Urinary bladder (tissue), 4 donors: Measurements from ENCODE around the gene PRKCZ. TPM values are rescaled to one million over a fixed set of nuclear protein-coding genes. Genes with fewer than 3 reads are reported as not detected.

Experiments used
- DNase-seq: peaks from one replicate; pipeline ENCODE4 v3.0.0-alpha.2; 2015; ENCODE audit errors: extremely low spot score
- H3K27ac ChIP-seq: one replicate; pipeline ENCODE4 v1.5.1; 2013; ENCODE audit warnings: low read depth, mild to moderate bottlenecking, moderate library complexity
- H3K36me3 ChIP-seq: one replicate; pipeline ENCODE4 v1.6.1; 2013; ENCODE audit warnings: mild to moderate bottlenecking, moderate library complexity; ENCODE audit not compliant: insufficient read depth
- H3K4me1 ChIP-seq: one replicate; pipeline ENCODE4 v1.6.1; 2013; ENCODE audit warnings: mild to moderate bottlenecking, moderate library complexity; ENCODE audit not compliant: insufficient read depth
- H3K4me3 ChIP-seq: one replicate; pipeline ENCODE4 v1.5.1; 2013; ENCODE audit warnings: low read depth, low read length
- WGBS: extraction: QIAGEN DNeasy Blood & Tissue Kit; methylation state at CpG from one replicate; pipeline ENCODE4 v1.1.7; 2013; 5-methylcytosine and 5-hydroxymethylcytosine counted together
- polyA plus RNA-seq: library from polyadenylated mRNA; stranded (reverse); fragments of 200-250 nt; gene quantifications from one replicate; pipeline ENCODE4 v1.2.3, GENCODE V29; 2013
- total RNA-seq: library from RNA; depleted of rRNA; stranded (reverse); fragments of >200 nt; gene quantifications from one replicate; pipeline ENCODE4 v1.2.3, GENCODE V29; 2014
- donor health status: healthy with polysubstance abuse.
- donor health status: healthy.

PRKCZ gene
- total and polyA plus RNA-seq, 2 donors: 6.3 to 6.6 TPM

DNA sequence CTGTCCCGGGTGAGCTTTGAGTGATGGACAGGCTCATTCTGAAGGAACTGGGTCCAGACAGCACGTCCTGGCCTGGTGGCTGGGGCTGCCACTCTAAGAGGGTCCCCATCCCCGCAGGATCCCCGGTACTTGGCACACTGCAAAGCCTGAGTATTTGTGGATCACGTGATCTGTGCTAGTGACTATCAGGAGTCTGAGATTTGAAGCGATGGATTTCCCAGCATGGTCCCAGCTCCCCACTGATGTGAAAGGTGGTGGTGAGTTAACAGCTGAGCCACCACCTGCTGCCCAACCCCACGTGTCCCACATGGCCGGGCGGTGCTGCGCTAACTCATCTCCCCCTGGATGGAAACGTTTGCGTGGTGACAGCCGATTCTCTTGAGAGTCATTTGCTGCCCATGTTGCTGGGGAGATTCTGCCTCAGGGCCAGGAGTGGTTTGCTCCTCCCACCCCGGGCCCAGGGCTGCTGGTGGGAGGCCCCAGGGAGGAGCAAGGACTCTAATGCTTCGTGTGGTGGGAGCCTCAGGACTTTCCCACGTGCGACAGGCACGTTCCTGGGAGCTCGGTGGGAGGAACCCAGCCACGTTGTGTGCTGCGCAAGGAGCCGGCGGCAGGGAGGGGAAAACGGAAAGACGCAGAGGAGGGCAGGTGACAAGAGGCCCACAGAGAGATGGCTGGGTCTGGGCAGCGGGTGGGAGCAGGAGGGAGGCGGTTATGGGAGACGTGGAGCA lies 129.2 kb downstream of the PRKCZ start:
- H3K36me3 ChIP-seq: no peaks in the 10 kb centered on the region
- no peak overlapping the region for H3K27ac ChIP-seq
- H3K4me1 ChIP-seq: no peaks in the 10 kb centered on the region
- WGBS: 71% methylated on average over 28 of the region's 28 CpGs
- no peak overlapping the region for H3K4me3 ChIP-seq
- DNase-seq: no peak

DNA sequence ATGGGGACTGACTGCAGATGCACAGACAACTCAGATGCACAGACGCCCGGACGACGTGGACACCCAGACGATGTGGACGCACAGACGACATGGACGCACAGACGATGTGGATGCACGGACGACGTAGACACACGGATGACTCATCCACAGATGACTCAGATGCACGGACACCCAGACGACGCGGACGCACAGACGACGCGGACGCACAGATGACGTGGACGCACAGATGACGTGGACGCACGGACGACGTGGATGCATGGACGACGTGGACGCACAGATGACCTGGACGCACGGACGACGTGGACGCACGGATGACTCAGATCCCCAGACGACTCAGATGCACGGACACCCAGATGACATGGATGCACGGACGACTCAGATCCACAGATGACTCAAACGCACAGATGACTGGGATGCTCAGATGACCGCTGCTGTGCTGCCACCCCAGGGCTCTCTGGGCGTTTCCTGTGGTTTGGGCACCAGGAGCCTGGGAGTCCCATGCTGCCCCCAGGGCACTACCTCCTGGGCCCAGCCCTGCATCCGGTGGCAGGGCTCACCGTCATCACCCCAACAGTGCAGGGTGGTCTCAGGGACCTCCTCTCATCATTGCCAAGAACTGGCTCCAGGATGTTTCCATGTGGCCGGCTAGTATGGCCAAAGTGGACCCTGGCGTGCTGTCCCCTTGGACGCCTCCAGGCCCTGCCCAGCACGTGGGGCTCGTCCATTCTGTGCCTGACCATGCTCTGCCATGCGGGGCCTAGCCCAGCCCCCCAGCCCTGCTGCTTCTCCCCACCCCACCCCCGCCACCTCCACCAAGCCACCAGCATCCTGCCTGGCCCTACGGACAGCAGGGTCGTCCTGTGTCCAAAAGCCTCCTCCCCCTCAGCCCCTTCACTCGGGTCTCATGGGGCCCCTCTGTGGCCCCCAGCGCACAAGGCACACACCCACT lies 130.4 kb downstream of the PRKCZ start:
- H3K36me3 ChIP-seq: no peaks in the 10 kb centered on the region
- H3K4me3 ChIP-seq: no peak overlapping the region
- DNase-seq: no peak
- H3K4me1 ChIP-seq: no peaks in the 10 kb centered on the region
- H3K27ac ChIP-seq: no peak overlapping the region
- WGBS: 90% methylated on average over 58 of the region's 58 CpGs

- Histone ChIP-seq H3K4me1 (no peaks in the 10 kb centered on the region), H3K27ac (no peak overlapping the region), H3K36me3 (no peaks in the 10 kb centered on the region), H3K4me3 (no peak overlapping the region)
- DNase-seq: no peak
- WGBS: 91% methylated on average over 14 of the region's 14 CpGs
These were observed 131.1 kb downstream of the PRKCZ start for GRCh38 chr1:2181271-2181670.

- Histone ChIP-seq H3K27ac (no peak overlapping the region), H3K4me1 (no peaks in the 10 kb centered on the region), H3K4me3 (no peak overlapping the region), H3K36me3 (no peaks in the 10 kb centered on the region)
- no peak for DNase-seq
- 93% methylated on average over 11 of the region's 11 CpGs for WGBS
These were observed 131.5 kb downstream of the PRKCZ start for GRCh38 chr1:2181752-2182151.

DNA sequence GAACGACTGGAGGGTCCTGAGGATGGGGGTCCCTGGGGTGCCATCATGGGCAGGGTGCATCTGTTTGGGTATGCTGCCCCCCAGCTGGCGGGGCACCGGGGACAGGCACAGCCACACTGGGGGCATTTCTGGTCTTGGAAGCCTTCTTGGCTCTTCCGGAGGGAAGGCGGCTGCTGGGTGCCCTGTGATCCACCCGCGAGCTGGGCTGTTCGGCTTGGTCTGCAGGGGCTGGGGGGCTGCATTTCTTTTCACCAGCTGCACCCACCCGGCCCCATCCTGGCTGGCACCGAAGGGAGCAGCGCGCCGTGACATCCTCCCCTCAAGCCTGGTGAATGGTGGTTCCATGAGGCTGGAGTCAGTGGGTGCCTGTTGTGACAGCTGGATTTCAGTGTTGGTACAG lies 132.2 kb downstream of the PRKCZ start:
- Histone ChIP-seq H3K36me3 (no peaks in the 10 kb centered on the region), H3K4me3 (no peak overlapping the region), H3K4me1 (no peaks in the 10 kb centered on the region), H3K27ac (no peak overlapping the region)
- 97% methylated on average over 13 of the region's 13 CpGs for WGBS
- no peak for DNase-seq

DNA sequence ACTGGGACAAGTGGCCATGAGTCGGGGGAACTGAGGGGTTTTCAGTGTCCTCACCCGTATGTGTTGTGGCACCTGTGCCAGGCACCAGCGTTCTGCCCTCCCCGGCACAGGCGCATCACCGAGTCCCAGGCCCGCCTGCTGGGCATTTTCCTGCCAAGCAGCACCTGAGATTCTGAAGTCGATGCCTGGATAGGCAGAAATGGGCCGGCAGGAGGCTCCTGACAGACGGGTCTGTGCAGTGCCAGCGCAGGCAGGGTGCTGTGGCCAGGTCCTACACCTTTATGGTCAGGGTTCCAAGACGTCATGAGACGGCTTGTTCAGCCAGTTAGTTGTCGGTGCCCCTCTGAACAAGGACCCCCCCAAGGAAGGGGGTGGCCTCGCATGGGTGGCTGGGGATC lies 133.7 kb downstream of the PRKCZ start:
- no peak overlapping the region for H3K4me3 ChIP-seq
- no peak for DNase-seq
- no peak overlapping the region for H3K27ac ChIP-seq
- no peaks in the 10 kb centered on the region for H3K36me3 ChIP-seq
- WGBS: 87% methylated on average over 15 of the region's 15 CpGs
- no peaks in the 10 kb centered on the region for H3K4me1 ChIP-seq

GRCh38 chr1:2184531-2184930 lies 134.3 kb downstream of the PRKCZ start:
- Histone ChIP-seq H3K4me3 (no peak overlapping the region), H3K4me1 (no peaks in the 10 kb centered on the region), H3K27ac (no peak overlapping the region), H3K36me3 (no peaks in the 10 kb centered on the region)
- WGBS: 91% methylated on average over 18 of the region's 18 CpGs
- no peak for DNase-seq

- Histone ChIP-seq H3K4me3 (no peak overlapping the region), H3K36me3 (no peaks in the 10 kb centered on the region), H3K27ac (no peak overlapping the region), H3K4me1 (no peaks in the 10 kb centered on the region)
- DNase-seq: no peak
- WGBS: 93% methylated on average over 33 of the region's 33 CpGs
These were observed 134.7 kb downstream of the PRKCZ start for GRCh38 chr1:2184934-2185333.

- H3K36me3 ChIP-seq: no peaks in the 10 kb centered on the region
- 92% methylated on average over 38 of the region's 38 CpGs for WGBS
- H3K4me1 ChIP-seq: peaks cover 3% of the 10 kb centered on the region
- DNase-seq: no peak
- H3K27ac ChIP-seq: no peak overlapping the region
- H3K4me3 ChIP-seq: no peak overlapping the region
These were observed 136.0 kb downstream of the PRKCZ start for GRCh38 chr1:2185880-2186855.

GRCh38 chr1:2186901-2187300 lies 136.7 kb downstream of the PRKCZ start:
- H3K4me3 ChIP-seq: no peak overlapping the region
- H3K36me3 ChIP-seq: no peaks in the 10 kb centered on the region
- H3K27ac ChIP-seq: no peak overlapping the region
- 90% methylated on average over 9 of the region's 9 CpGs for WGBS
- DNase-seq: no peak
- peaks cover 4% of the 10 kb centered on the region for H3K4me1 ChIP-seq

DNA sequence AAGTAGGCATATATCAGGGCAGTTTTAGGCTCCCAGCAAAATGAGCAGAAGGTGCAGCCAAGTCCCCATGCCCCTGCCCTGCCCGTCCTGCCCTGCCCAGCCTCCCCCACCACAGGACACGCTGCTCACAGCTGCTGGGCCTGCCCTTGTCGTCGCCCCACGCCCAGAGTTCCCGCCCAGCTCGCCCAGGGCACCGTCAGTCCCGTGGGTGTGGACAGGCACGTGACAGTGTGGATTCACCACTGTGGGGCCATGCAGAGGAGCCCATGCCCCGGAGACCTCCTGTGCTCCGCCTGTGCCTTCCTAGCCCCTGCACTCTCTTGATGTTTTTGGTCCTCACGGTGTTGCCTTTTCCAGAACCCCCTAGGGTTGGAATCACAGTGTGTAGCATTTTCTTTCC lies 137.4 kb downstream of the PRKCZ start:
- Histone ChIP-seq H3K27ac (no peak overlapping the region), H3K36me3 (no peaks in the 10 kb centered on the region), H3K4me1 (peaks cover 4% of the 10 kb centered on the region), H3K4me3 (no peak overlapping the region)
- WGBS: 80% methylated on average over 13 of the region's 13 CpGs
- no peak for DNase-seq

- no peak for DNase-seq
- no peak overlapping the region for H3K27ac ChIP-seq
- 89% methylated on average over 16 of the region's 16 CpGs for WGBS
These were observed 138.1 kb downstream of the PRKCZ start for GRCh38 chr1:2188336-2188735.

More at GRCh38 chr1:2188336-2188735, 138.1 kb downstream of the PRKCZ start:
- Histone ChIP-seq H3K36me3 (no peaks in the 10 kb centered on the region), H3K4me3 (no peak overlapping the region), H3K4me1 (peaks cover 4% of the 10 kb centered on the region)
